PC-9 (cell line): ENCODE results near the gene BDH1. TPM values are rescaled to one million over a fixed set of nuclear protein-coding genes. Genes with fewer than 3 reads are reported as not detected.
A peak's percentile ranks its signal among the peaks of the same experiment; 100 is the strongest.

Experiments used
- BruUV-seq: library from RNA; stranded (reverse); fragments of 400-500 nt; replicated peaks from 2 replicates; lab custom pipeline; 2021; lab: Mats Ljungman, UMichigan
- CTCF ChIA-PET: fragments of 300-600 bp; sonication (Branson Sonifier 250); formaldehyde crosslinking; loops from one replicate; lab custom pipeline; 2022; ENCODE audit warnings: antibody characterized with exemption; lab: Charles Lee
- POLR2A ChIA-PET: fragments of 300-600 bp; sonication (Branson Sonifier 250); formaldehyde crosslinking; loops from one replicate; lab custom pipeline; 2022; ENCODE audit warnings: antibody characterized with exemption; ENCODE audit not compliant: unreplicated experiment; lab: Charles Lee
- DNase-seq, 2 experiments: peaks; one replicate each; pipeline versions ENCODE4 v3.0.0 to v3.0.0-alpha.2; 2015 to 2022; ENCODE audit warnings: mixed read lengths in 1 of 2
- H2AFZ ChIP-seq: fragments of 200-600 bp; sonication (generic); 2 replicates; pipeline ENCODE4 v1.8.1; 2017; ENCODE audit warnings: antibody characterized with exemption
- H3F3A ChIP-seq: fragments of 200-600 bp; sonication (generic); 2 replicates; pipeline ENCODE4 v1.8.1; 2017; ENCODE audit warnings: antibody characterized with exemption, mild to moderate bottlenecking, low read depth; ENCODE audit not compliant: insufficient read depth
- H3K27ac ChIP-seq: fragments of 200-600 bp; sonication (generic); 2 replicates; pipeline ENCODE4 v1.6.1; 2016; ENCODE audit warnings: mixed run types
- H3K27me3 ChIP-seq: fragments of 200-600 bp; sonication (generic); 2 replicates; pipeline ENCODE4 v1.6.1; 2016; ENCODE audit warnings: low read depth, mixed run types; ENCODE audit not compliant: insufficient read depth
- H3K36me3 ChIP-seq: fragments of 200-600 bp; sonication (generic); 2 replicates; pipeline ENCODE4 v1.6.1; 2016; ENCODE audit warnings: low read depth, mixed run types
- H3K4me1 ChIP-seq: fragments of 200-600 bp; sonication (generic); replicated peaks from 2 replicates; pipeline ENCODE4 v1.6.1; 2016; ENCODE audit warnings: mixed run types; ENCODE audit not compliant: insufficient read depth
- H3K4me2 ChIP-seq: fragments of 200-600 bp; sonication (generic); 2 replicates; pipeline ENCODE4 v1.6.1; 2017; ENCODE audit warnings: mixed run types
- H3K4me3 ChIP-seq: fragments of 200-600 bp; sonication (generic); 2 replicates; pipeline ENCODE4 v1.6.1; 2016; ENCODE audit warnings: mixed run types
- H3K79me2 ChIP-seq: fragments of 200-600 bp; sonication (generic); 2 replicates; pipeline ENCODE4 v1.6.1; 2017; ENCODE audit warnings: low read depth, mixed run types
- H3K9me2 ChIP-seq: fragments of 200-600 bp; sonication (generic); 2 replicates; pipeline ENCODE4 v1.8.1; 2017; ENCODE audit warnings: mild to moderate bottlenecking; ENCODE audit not compliant: insufficient read depth
- H3K9me3 ChIP-seq: fragments of 200-600 bp; sonication (generic); 2 replicates; pipeline ENCODE4 v1.8.1; 2016; ENCODE audit warnings: low read depth; ENCODE audit not compliant: insufficient read depth
- H4K20me1 ChIP-seq: fragments of 200-600 bp; sonication (generic); 2 replicates; pipeline ENCODE4 v1.8.1; 2017; ENCODE audit not compliant: insufficient read depth
- CTCF ChIP-seq: fragments of 200-600 bp; sonication (generic); conservative IDR thresholded peaks from 2 replicates; pipeline ENCODE4 v1.6.1; 2017; ENCODE audit warnings: mixed run types, antibody characterized with exemption, mild to moderate bottlenecking, moderate library complexity
- EZH2 ChIP-seq: fragments of 200-600 bp; sonication (generic); IDR thresholded peaks from 2 replicates; pipeline ENCODE4 v1.8.0; 2017; ENCODE audit warnings: antibody characterized with exemption, low read depth
- intact Hi-C: fragments of 100-400 bp; cut with micrococcal nuclease; formaldehyde crosslinking; loops from one replicate; pipeline ENCODE4 v1.10.0; 2022; ENCODE audit not compliant: unreplicated experiment
- total RNA-seq: library from RNA; stranded (reverse); gene quantifications from 2 replicates; pipeline ENCODE4 v1.2.3, GENCODE V29; 2021

BDH1 gene
- total RNA-seq, 1 experiment from 2014 or later = 55.1 TPM

DNA sequence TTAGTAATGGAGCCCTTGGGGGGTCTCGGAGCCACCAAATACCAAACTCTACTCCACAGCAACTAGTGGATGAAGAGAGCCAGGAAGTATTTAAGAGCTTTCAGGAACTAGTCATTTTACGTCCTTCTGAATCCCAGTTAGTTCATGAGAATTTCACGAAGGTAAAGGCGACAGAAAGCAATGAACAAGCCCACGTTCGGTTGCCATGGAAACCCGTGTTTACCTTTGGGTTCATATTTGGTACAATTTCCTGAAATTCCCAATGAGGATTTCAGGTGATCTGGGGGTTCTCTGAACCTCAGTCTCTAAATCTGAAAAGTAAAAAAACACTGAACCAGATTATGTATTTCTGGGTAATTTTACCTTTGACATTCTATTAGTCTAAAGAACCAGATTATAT, 93.0 kb downstream of the BDH1 start:
- BruUV-seq = TSS peak; percentile 82
- no peak for DNase-seq
- no peak overlapping the region for H3K4me3 ChIP-seq

DNA sequence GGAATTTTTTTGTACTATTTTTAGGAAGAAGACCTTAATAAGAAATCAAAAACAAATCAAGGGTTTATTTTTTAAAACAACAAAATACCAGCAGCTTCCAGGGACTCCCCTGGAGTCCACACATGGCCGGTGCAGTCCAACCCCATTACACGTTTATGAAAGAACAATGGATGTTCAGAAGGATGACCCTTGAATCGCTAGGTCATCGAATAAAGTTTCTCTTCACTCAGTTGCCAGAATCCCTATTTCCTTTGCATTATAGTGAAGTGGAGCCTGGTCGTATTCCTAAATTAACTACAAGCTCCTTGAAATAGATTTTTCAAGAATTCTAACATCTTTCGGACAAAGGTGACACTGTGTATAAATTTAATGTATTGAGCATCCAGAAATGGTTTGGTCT, 95.1 kb downstream of the BDH1 start:
- no TSS peak for BruUV-seq
- CTCF ChIA-PET = no interaction called here

More for the DNA sequence above, 93.0 kb downstream of the BDH1 start:
- Histone ChIP-seq H3K36me3 (no peaks in the 10 kb centered on the region), H2AFZ (no peak overlapping the region), H3K79me2 (no peaks in the 10 kb centered on the region), H3K4me1 (peaks cover 52% of the 10 kb centered on the region), H4K20me1 (no peaks in the 10 kb centered on the region), H3K9me3 (no peaks in the 10 kb centered on the region), H3K9me2 (no peaks in the 10 kb centered on the region), H3F3A (peaks cover 59% of the 10 kb centered on the region), H3K4me2 (0 out of 2 replicates have a peak overlapping the region, but pooled peaks have one; percentile 20), H3K27me3 (no peaks in the 10 kb centered on the region), H3K27ac (peak overlapping the region; percentile 69)
- intact Hi-C loops = loop anchor here (1.0 to 2.0 kb wide), 2 partner anchors 24 to 27 kb away; no protein-coding TSS in a partner anchor
- TF ChIP-seq EZH2 = no peak
- no peak for TF ChIP-seq CTCF
- ChIA-PET POLR2A (interaction anchor here (0.6 to 1.1 kb wide), 4 partner anchors 24 to 144 kb away, joined by 4 to 11 read pairs (median 8); no protein-coding TSS in a partner anchor), CTCF (interaction anchor here (0.6 kb wide), 1 partner anchor 99 kb away, joined by 3 read pairs; no protein-coding TSS in a partner anchor)

DNA sequence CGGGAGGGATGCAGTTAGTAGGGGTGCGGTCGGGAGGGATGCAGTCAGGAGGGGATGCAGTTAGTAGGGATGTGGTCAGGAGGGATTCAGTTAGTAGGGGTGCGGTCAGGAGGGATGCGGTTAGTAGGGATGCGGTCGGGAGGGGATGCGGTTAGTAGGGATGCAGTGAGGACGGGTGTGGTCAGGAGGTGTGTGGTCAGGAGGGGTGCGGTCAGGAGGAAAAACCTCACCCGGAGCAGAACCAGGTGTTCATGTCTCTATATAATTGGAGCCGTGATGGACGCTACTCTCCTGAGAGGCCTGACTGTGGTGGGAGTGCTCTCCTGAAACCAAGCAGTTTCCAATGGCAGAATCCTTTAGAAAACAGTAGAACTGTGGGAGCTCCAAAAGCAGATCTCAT, 95.8 kb downstream of the BDH1 start:
- Histone ChIP-seq H3K4me1 (peaks cover 44% of the 10 kb centered on the region), H3K4me3 (no peak overlapping the region), H3K9me3 (no peaks in the 10 kb centered on the region), H3K9me2 (no peaks in the 10 kb centered on the region), H3F3A (peaks cover 49% of the 10 kb centered on the region), H3K36me3 (no peaks in the 10 kb centered on the region), H3K27ac (0 out of 2 replicates have a peak overlapping the region, but pooled peaks have one; percentile 5), H3K79me2 (no peaks in the 10 kb centered on the region), H3K4me2 (no peak overlapping the region), H3K27me3 (no peaks in the 10 kb centered on the region), H4K20me1 (no peaks in the 10 kb centered on the region), H2AFZ (no peak overlapping the region)
- POLR2A ChIA-PET = no interaction called here
- intact Hi-C loops = no loop called here
- BruUV-seq = no TSS peak
- CTCF ChIA-PET = no interaction called here
- TF ChIP-seq EZH2 (no peak), CTCF (no peak)
- DNase-seq = peak in 1 of 2 experiments; percentile 32

More for the DNA sequence above, 95.1 kb downstream of the BDH1 start:
- TF ChIP-seq EZH2 (no peak), CTCF (no peak)
- H4K20me1 ChIP-seq = no peaks in the 10 kb centered on the region
- H3K4me3 ChIP-seq = no peak overlapping the region
- peaks cover 50% of the 10 kb centered on the region for H3K4me1 ChIP-seq
- no peak overlapping the region for H2AFZ ChIP-seq
- POLR2A ChIA-PET = interaction anchor here (0.6 kb wide), 1 partner anchor 103 kb away, joined by 6 read pairs; no protein-coding TSS in a partner anchor
- DNase-seq = peak in 1 of 2 experiments; percentile 23
- H3K9me2 ChIP-seq = no peaks in the 10 kb centered on the region
- H3K4me2 ChIP-seq = no peak overlapping the region
- H3K79me2 ChIP-seq = no peaks in the 10 kb centered on the region
- H3K27me3 ChIP-seq = no peaks in the 10 kb centered on the region
- 0 out of 2 replicates have a peak overlapping the region, but pooled peaks have one; percentile 5 for H3K27ac ChIP-seq
- peaks cover 51% of the 10 kb centered on the region for H3F3A ChIP-seq
- intact Hi-C loops = no loop called here
- no peaks in the 10 kb centered on the region for H3K36me3 ChIP-seq
- H3K9me3 ChIP-seq = no peaks in the 10 kb centered on the region

Other genes starting within 250 kb of the BDH1 start
- gene RUBCN, start 180.9 kb upstream of the BDH1 start, total RNA-seq = 34.2 and 41.1 TPM in 2 replicates
- gene FYTTD1, start 193.9 kb upstream of the BDH1 start, total RNA-seq = 75.4 and 78.3 TPM in 2 replicates
- 51.9 and 71.5 TPM in 2 replicates for gene LRCH3, start 235.3 kb upstream of the BDH1 start, total RNA-seq